ENCODE data around the gene SPC24. TPM values are rescaled to one million over a fixed set of nuclear protein-coding genes. Genes with fewer than 3 reads are reported as not detected.
"Not testable (repeated sequence)": the region's sequence is repeated elsewhere in the genome, so short reads cannot be mapped to it uniquely, and the experiment has no call there.

SPC24 gene
- total RNA-seq, 1 experiment from 2014 or later: 54.7 TPM

- no peak for DNase-seq (ENCODE audit: low read depth)
Measured at GRCh38 chr19:11166281-11167142, 10.9 kb upstream of the SPC24 start.

GRCh38 chr19:11165486-11166030 lies 10.0 kb upstream of the SPC24 start:
- no peak for DNase-seq (ENCODE audit: low read depth)

DNA sequence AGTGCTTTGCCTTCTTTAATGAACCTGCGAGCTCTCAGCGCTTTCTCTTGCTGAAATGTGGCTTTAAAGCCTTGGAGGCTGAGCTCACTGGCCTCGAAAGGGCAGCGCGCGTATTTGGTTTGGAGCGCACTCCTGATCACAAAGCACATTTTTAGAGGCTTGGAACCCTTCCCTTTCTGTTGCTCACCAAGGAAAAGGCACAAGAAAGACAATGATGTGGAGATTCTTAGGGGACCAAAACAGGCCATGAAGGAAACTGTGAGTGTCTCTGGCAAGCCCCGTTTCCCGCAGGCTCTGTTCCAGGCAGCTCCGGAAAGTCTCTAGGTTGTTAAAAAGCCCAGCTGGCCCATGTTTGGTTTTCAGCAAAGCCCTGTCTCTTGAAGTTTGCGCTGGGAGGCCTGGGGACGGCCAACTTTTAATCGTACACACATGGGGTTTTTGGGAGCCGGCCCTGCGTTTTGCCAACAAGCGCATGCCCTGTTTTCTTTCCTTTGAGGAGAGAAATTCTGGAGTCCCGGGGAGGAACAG lies 9.4 kb upstream of the SPC24 start:
- DNase-seq (ENCODE audit: low read depth): no peak

DNA sequence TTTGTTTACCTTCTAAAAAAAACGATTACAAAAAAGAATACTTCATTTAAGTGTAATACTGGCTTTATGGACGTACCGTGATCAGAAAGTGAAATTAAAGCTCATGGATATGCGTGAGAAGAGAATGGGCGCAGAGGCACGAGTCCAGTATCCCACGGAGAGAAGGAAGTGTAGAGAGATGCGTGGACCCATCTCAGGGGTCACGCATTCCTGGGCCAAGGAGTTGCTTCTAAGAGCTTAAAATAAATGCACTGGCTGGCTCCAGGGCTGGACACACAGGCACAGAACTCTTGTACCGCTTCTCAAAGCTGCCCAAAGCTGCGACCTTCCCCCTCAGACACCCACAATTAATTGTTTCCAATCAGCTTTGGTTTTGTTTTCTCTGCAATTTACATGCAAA lies 8.7 kb upstream of the SPC24 start:
- no peak for DNase-seq (ENCODE audit: low read depth)

DNA sequence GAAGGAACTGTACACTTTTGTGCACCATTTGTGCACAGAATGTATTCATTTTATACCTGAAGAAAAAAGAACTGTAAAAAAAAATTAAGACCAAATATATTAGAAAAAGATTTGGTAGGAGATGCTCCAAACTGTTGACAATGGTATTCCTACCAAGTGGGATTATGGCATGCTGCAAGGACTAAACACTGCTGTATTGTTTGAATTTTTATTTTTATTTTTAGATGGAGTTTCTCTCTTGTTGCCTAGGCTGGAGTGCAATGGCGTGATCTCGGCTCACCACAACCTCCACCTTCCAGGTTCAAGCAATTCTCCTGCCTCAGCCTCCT lies 4.8 kb upstream of the SPC24 start:
- not testable (repeated sequence) for DNase-seq (ENCODE audit: low read depth)

GRCh38 chr19:11159598-11160439 lies 4.2 kb upstream of the SPC24 start:
- DNase-seq (ENCODE audit: low read depth): no peak

DNA sequence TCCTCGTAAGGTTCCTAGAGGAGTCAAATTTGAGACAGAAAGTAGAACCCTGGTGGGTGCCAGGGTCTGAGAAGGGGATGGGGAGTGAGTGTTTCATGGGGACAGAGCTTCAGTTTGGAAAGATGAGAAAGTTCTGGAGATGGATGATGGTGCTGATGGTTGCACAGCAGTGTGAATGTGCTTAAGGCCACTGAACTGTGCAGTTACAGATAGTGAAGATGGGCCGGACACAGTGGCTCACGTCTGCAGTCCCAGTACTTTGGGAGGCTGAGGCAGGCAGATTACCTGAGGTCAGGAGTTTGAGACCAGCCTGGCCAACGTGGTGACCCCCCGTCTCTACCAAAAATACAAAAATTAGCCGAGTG lies 917 bp downstream of the SPC24 start:
- no peak for DNase-seq (ENCODE audit: low read depth)

DNA sequence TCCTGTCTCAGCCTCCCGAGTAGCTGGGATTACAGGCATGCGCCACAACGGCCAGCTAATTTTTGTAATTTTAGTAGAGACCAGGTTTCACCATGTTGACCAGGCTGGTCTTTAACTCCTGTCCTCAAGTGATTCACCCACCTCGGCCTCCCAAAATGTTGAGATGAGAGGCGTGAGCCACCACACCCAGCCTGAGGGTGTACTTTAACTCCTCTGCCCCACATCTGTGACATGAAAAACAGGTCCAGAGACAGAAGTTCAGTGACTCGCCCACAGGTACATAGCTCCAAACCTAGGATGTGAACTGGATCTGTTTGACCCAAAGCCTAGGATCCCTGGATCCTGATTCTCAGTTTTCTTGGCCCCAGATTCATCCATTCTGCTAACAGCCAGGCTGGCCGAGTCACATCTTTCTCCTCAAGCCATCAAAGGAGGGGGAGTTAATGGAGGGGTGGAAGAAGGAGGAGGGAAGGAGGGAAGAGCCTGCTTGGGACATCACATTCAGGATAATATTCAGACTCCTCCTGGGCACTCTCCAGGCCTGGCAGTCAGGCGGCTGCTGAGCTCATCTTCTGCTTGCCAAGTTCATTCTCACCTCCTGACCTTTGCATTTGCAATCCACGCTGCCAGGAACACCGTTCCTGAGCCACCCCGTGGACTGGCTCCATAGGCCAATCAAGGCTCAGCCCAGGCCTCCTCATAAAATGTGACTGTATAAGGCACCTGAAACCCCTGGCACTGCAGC lies 3.1 kb downstream of the SPC24 start:
- no peak for DNase-seq (ENCODE audit: low read depth)

- DNase-seq (ENCODE audit: low read depth): no peak
Measured at GRCh38 chr19:11151181-11151580, 4.4 kb downstream of the SPC24 start.

DNA sequence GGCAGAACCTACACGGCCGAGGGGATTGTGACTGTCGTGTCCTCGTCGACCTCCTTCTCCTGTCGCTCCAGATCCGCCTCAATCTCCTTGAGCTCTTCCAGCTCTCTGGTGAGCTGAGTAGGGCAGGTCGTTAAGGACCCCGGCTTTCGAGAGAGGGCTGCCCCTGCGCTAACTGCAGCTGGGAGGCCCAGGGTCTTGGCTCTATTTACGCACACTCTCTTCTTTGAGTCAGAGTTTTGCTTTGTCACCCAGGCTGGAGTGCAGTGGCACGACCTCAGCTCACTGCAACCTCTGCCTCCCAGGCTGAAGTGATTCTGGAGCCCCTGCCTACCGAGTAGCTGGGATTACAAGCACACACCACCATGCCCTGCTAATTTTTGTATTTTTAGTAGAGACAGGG lies 7.6 kb downstream of the SPC24 start:
- DNase-seq (ENCODE audit: low read depth): no peak

- no peak for DNase-seq (ENCODE audit: low read depth)
Measured at GRCh38 chr19:11145536-11145924, 10.1 kb downstream of the SPC24 start.

GRCh38 chr19:11142528-11143171 lies 12.9 kb downstream of the SPC24 start:
- DNase-seq (ENCODE audit: low read depth): peak; percentile 98

DNA sequence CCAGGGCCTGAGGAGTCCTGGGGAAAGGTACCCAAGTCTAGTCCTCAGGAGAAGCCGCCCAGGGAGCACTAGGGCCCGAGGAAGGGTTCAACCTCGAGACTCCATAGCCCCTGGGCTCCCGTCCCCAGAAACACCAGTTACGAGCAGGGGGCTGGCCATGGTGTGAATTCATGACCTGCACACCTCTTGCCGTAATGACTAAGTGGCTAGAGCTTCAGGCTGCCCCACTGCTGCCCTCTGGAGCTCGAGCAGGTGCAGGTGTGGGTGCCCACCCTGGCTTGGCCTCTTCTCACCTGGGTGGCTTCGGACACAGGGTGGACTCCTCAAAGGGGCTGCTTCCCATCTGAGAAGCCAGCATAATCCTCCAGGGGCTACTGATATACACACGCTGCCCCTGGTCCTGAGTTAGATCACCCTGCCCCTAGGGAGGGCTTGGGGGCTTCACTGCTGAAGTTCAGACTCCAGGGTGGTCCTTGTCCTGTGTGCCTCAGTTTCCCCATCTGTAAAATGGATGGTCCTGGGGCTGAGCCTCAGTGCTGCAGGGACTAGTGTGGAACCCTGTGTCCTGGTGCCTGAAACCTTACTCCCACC lies 13.6 kb downstream of the SPC24 start:
- DNase-seq (ENCODE audit: low read depth): peak; percentile 26

DNA sequence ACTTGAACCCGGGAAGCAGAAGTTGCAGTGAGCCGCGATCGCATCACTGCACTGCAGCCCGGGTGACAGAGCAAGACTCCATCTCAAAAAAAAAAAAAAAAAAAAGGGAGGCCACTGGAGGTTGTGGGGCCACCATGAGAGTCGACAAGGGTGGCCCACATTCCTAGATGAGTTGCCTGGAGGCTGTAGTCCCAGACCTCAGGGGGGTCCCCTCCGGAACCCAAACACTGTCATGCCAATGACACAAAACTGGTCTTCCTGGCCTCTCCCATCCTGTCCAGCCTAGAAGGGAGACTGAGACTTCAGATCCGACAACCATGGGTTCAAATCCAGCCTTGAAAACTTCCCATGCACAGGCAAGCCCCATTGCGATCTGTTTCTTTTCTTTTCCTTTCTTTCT lies 14.7 kb downstream of the SPC24 start:
- DNase-seq (ENCODE audit: low read depth): no peak

DNA sequence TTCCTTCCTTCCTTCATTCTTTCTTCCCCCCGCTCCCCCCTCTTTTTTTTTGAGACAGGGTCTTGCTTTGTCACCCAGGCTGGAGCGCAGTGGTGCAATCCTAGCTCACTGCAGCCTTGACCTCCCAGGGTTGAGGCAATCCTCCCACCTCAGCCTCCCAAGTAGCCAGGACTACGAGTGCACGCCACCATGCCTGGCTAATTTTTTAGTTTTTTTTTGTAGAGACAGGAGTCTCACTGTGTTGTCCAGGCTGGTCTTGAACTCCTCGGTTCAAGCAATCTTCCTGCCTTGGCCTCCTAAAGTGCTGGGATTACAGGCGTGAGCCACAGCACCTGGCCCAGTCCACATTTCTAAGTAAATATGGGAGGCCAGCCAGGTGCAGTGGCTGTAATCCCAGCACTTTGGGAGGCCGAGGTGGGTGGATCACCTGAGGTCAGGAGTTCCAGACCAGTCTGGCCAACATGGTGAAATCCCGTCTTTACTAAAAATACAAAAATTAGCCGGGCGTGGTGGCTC lies 15.5 kb downstream of the SPC24 start:
- DNase-seq (ENCODE audit: low read depth): not testable (repeated sequence)

GRCh38 chr19:11138601-11139300 lies 16.8 kb downstream of the SPC24 start:
- peak; percentile 90 for DNase-seq (ENCODE audit: low read depth)

DNA sequence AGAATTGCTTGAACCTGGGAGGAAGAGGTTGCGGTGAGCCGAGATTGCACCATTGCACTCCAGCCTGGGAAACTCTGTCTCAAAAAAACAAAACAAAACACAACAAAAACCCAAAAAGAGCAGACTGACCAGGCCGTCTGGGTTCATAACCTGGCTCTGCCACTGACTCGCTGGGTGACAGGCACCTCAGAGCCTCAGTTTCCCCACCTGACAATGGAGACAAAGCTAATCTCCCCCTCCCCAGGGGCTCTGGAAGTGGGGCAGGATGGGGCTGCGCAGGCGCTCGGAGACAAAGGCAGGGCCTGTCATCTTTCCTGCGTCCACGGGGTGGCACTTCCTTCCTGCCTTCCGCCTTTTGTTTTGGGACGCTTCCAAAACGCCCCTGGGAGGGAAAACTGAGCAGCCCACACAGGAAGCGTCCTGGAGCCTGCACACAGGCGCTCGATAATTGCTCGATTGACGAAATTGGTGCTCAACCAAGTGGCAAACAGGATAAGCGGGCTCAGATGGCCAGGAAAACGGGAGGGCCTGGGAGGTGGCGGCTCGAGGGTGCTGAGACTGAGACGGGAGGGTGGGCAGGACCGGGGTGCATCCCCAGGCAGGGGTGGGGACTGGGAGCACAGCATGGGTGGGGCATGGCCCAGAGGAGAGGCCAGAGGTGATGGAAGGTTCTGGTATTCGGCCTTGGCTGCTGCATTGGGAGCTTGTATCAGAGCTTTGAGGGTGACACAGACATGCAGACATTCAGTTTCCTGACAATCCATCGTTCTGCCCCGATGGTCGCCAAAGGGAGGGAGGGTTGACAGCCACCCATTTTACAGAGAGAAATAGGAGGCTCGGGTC lies 17.8 kb downstream of the SPC24 start:
- peak; percentile 92 for DNase-seq (ENCODE audit: low read depth)

DNA sequence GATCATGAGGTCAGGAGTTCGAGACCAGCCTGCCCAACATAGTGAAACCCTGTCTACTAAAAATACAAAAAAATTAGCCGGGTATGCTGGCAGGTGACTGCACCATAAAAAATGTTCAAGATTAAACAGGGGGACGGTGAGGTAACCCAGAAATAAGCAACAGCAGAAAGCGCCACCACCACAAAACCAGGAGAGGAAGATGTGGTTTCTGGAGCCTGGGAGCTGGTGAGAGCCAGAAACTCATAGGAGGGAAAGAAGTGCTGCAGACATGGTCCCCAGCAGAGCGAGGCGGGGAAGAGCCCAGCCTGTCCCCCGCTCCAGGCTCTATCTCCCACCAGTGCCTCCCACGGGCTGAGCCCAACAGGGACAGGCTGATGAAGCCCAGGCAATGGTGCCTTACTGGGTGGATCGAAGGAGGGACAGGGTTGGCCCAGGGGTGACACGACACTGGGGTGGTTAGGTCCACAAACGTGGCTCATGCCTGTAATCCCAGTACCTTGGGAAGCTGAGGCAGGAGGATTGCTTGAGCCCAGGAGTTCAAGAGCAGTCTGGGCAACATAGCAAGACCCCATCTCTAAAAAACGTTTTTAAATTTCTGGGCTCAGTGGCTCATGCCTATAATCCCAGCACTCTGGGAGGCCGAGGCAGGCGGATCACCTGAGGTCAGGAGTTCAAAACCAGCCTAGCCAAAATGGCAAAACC lies 19.0 kb downstream of the SPC24 start:
- DNase-seq (ENCODE audit: low read depth): no peak

DNA sequence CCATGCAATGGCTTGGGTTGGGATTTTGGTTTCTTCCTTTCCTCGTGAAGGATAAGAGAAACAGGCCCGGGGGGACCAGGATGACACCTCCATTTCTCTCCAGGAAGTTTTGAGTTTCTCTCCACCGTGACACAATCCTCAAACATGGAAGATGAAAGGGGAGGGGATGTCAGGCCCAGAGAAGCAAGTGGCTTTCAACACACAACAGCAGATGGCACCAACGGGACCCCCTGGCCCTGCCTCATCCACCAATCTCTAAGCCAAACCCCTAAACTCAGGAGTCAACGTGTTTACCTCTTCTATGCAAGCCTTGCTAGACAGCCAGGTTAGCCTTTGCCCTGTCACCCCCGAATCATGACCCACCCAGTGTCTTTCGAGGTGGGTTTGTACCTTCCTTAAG lies 24.1 kb downstream of the SPC24 start:
- no peak for DNase-seq (ENCODE audit: low read depth)

All from Daoy (cell line).